Measurements from ENCODE around the gene CASZ1. TPM values are rescaled to one million over a fixed set of nuclear protein-coding genes. Genes with fewer than 3 reads are reported as not detected.
A peak's percentile ranks its signal among the peaks of the same experiment; 100 is the strongest.

Gene CASZ1
- polyA plus RNA-seq, 1 experiment, result 0.06 TPM

- no peak for DNase-seq (ENCODE audit: low read depth, low spot score)
- CTCF ChIA-PET, result interaction anchor here (0.5 to 0.9 kb wide), 3 partner anchors 13 to 307 kb away, joined by 4 to 10 read pairs (median 4); no protein-coding TSS in a partner anchor
- Histone ChIP-seq H3K9me3 (ENCODE audit: control insufficient read depth, insufficient read depth, low read length) (no peaks in the 10 kb centered on the region), H3K4me3 (ENCODE audit: low read depth, low read length) (no peak overlapping the region), H3K27me3 (ENCODE audit: control insufficient read depth, insufficient read depth, low read length) (peaks cover 22% of the 10 kb centered on the region), H3K27ac (ENCODE audit: low read depth, low read length) (no peak overlapping the region)
- no peak for TF ChIP-seq CTCF (IDR thresholded peaks at IDR 0.05; ENCODE audit: low read depth, low read length)
- POLR2A ChIA-PET, result no interaction called here
These were observed 32.8 kb upstream of the CASZ1 start for GRCh38 chr1:10829067-10829818.

- Histone ChIP-seq H3K9me3 (ENCODE audit: control insufficient read depth, insufficient read depth, low read length) (no peaks in the 10 kb centered on the region), H3K4me3 (ENCODE audit: low read depth, low read length) (no peak overlapping the region), H3K27me3 (ENCODE audit: control insufficient read depth, insufficient read depth, low read length) (peaks cover 25% of the 10 kb centered on the region), H3K27ac (ENCODE audit: low read depth, low read length) (no peak overlapping the region)
- TF ChIP-seq CTCF (IDR thresholded peaks at IDR 0.05; ENCODE audit: low read depth, low read length), result no peak
- ChIA-PET POLR2A (no interaction called here), CTCF (no interaction called here)
- DNase-seq (ENCODE audit: low read depth, low spot score), result no peak
These were observed 31.2 kb upstream of the CASZ1 start for GRCh38 chr1:10827377-10828333.

GRCh38 chr1:10825592-10825991 lies 29.1 kb upstream of the CASZ1 start:
- DNase-seq (ENCODE audit: low read depth, low spot score), result no peak
- ChIA-PET POLR2A (no interaction called here), CTCF (no interaction called here)
- H3K27ac ChIP-seq (ENCODE audit: low read depth, low read length), result no peak overlapping the region
- H3K27me3 ChIP-seq (ENCODE audit: control insufficient read depth, insufficient read depth, low read length), result peaks cover 26% of the 10 kb centered on the region
- no peak overlapping the region for H3K4me3 ChIP-seq (ENCODE audit: low read depth, low read length)
- H3K9me3 ChIP-seq (ENCODE audit: control insufficient read depth, insufficient read depth, low read length), result no peaks in the 10 kb centered on the region
- no peak for TF ChIP-seq CTCF (IDR thresholded peaks at IDR 0.05; ENCODE audit: low read depth, low read length)

- no peak overlapping the region for H3K27ac ChIP-seq (ENCODE audit: low read depth, low read length)
These were observed 28.5 kb upstream of the CASZ1 start for GRCh38 chr1:10824821-10825540.

More at GRCh38 chr1:10824821-10825540, 28.5 kb upstream of the CASZ1 start:
- no peak overlapping the region for H3K4me3 ChIP-seq (ENCODE audit: low read depth, low read length)
- DNase-seq (ENCODE audit: low read depth, low spot score), result peak; percentile 24
- ChIA-PET CTCF (interaction anchor here (0.6 kb wide), 1 partner anchor 346 kb away, joined by 3 read pairs; no protein-coding TSS in a partner anchor), POLR2A (no interaction called here)
- peaks cover 28% of the 10 kb centered on the region for H3K27me3 ChIP-seq (ENCODE audit: control insufficient read depth, insufficient read depth, low read length)
- no peaks in the 10 kb centered on the region for H3K9me3 ChIP-seq (ENCODE audit: control insufficient read depth, insufficient read depth, low read length)
- peak; percentile 9; the same call in 1 of the 2 replicates for TF ChIP-seq CTCF (IDR thresholded peaks at IDR 0.05; ENCODE audit: low read depth, low read length)
